ENCODE data around the gene APOL1. TPM values are rescaled to one million over a fixed set of nuclear protein-coding genes. Genes with fewer than 3 reads are reported as not detected.

The APOL1 gene
- total and polyA plus RNA-seq, 7 donors, result 6.6 to 64.0 (median 16.0) TPM

DNA sequence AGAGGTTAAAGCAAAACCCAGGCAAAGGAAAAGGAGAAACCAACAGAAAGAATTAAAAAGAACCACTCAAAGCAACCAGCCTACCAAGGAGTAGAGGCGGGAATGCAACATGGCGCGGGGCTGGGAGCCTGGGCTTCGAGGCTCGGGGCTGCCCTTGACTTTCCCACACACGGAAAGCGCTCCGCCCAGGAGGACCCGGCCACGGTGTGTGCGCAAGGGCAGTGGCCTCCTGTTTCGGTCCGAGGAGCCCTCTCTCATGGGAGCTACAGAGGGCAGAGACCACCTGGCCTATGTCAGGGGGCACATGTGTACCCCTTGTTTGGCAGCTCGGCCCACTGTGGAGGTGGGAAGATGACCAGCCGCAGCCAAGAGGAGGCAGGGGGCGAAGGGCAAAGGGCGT lies 55.9 kb downstream of the APOL1 start:
- peak in 1 of 4 donors; percentile 23 for TF ChIP-seq POLR2AphosphoS5 (IDR thresholded peaks at IDR 0.05)
- TF ChIP-seq POLR2A (IDR thresholded peaks at IDR 0.05), result no peak
- TF ChIP-seq, protein P1, sequence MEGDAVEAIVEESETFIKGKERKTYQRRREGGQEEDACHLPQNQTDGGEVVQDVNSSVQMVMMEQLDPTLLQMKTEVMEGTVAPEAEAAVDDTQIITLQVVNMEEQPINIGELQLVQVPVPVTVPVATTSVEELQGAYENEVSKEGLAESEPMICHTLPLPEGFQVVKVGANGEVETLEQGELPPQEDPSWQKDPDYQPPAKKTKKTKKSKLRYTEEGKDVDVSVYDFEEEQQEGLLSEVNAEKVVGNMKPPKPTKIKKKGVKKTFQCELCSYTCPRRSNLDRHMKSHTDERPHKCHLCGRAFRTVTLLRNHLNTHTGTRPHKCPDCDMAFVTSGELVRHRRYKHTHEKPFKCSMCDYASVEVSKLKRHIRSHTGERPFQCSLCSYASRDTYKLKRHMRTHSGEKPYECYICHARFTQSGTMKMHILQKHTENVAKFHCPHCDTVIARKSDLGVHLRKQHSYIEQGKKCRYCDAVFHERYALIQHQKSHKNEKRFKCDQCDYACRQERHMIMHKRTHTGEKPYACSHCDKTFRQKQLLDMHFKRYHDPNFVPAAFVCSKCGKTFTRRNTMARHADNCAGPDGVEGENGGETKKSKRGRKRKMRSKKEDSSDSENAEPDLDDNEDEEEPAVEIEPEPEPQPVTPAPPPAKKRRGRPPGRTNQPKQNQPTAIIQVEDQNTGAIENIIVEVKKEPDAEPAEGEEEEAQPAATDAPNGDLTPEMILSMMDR (IDR thresholded peaks at IDR 0.05), result no peak
- TF ChIP-seq EP300 (IDR thresholded peaks at IDR 0.05), result no peak
- Histone ChIP-seq H3K4me1 (peaks cover 0 to 51% (median 35%) of the 10 kb centered on the region in 4 donors), H3K9me3 (no peaks in the 10 kb centered on the region), H3K36me3 (peaks cover 77 to 100% (median 93%) of the 10 kb centered on the region in 4 donors), H3K4me3 (no peak overlapping the region), H3K27me3 (no peaks in the 10 kb centered on the region), H3K27ac (peak overlapping the region; percentile 77 to 100 (median 89))
- intact Hi-C loops (cut with DNase I), result no loop called here
- no peak for DNase-seq
- 93 to 97% methylated on average over 17 of the region's 17 CpGs for WGBS, 2 donors

DNA sequence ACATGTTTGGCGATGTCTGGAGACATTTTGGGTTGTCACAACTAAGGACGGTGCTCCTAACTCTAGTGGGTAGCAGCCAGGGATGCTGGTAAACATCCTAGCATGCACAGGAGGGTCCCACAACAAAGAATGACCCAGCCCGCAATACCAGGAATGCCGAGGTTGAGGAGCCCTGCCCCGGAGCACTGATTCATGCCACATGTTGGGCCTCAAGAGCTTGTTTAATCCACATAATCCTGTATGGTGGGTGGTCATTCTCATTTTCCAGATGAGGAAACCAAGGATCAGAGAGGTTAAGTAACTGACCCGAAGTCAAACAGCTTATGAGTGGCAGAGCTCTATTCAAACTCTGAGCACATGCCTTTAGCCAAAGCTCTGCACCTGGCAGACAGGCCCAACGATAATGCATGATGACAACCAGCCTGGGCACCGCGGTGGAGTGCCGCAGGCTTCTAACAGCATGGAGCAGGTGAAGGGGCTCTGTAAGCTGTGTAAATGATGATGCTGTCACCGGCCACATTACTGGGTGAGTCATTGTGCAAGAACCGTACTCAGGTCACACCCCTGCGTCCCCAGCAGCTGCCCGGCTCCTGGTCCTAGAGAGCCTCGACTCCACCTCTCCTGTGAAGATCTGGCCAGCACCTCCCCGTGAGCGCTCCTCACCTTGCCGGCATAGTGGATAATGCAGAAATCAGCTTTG lies 58.6 kb downstream of the APOL1 start:
- H3K9me3 ChIP-seq, result no peaks in the 10 kb centered on the region
- H3K4me3 ChIP-seq, result no peak overlapping the region
- intact Hi-C loops (cut with DNase I), result no loop called here
- 74 to 85% methylated on average over 18 of the region's 18 CpGs for WGBS, 2 donors
- DNase-seq, result no peak
- H3K36me3 ChIP-seq, result peaks cover 70 to 100% (median 90%) of the 10 kb centered on the region in 4 donors
- peaks cover 0 to 30% (median 9%) of the 10 kb centered on the region in 4 donors for H3K4me1 ChIP-seq
- no peaks in the 10 kb centered on the region for H3K27me3 ChIP-seq
- H3K27ac ChIP-seq, result peak overlapping the region; percentile 58 to 100 (median 88)
- TF ChIP-seq, protein P1 (IDR thresholded peaks at IDR 0.05), result no peak
- no peak for TF ChIP-seq EP300 (IDR thresholded peaks at IDR 0.05)
- no peak for TF ChIP-seq POLR2A (IDR thresholded peaks at IDR 0.05)
- no peak for TF ChIP-seq POLR2AphosphoS5 (IDR thresholded peaks at IDR 0.05)

DNA sequence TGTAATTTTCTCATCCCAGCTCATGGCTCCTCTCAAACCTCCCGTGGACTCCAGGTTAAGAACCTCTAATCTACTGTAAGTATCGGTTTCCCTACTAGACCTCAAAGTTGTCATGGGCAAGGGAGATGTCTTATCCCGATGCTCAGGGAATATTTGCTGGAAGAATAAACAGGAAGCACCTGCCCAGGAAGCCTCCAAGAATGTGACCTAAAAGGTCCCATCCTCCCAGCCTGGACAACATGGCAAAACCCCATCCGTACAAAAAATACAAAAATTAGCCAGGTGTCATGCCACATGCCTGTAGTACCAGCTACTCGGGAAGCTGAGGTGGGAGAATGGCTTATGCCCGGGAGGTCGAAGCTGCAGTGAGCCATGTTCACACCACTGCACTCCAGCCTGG lies 62.4 kb downstream of the APOL1 start:
- TF ChIP-seq POLR2A (IDR thresholded peaks at IDR 0.05) (no peak), EP300 (IDR thresholded peaks at IDR 0.05) (no peak), POLR2AphosphoS5 (IDR thresholded peaks at IDR 0.05) (no peak)
- TF ChIP-seq, protein P1 (IDR thresholded peaks at IDR 0.05), result no peak
- no peaks in the 10 kb centered on the region for H3K9me3 ChIP-seq
- no peak for DNase-seq
- no peak overlapping the region for H3K4me3 ChIP-seq
- H3K4me1 ChIP-seq, result peaks cover 0 to 38% (median 22%) of the 10 kb centered on the region in 4 donors
- WGBS, 2 donors, result 84 to 88% methylated on average over 7 of the region's 7 CpGs
- peak overlapping the region; percentile 96 to 100 (median 99) for H3K27ac ChIP-seq
- H3K36me3 ChIP-seq, result peaks cover 60 to 100% (median 93%) of the 10 kb centered on the region in 4 donors
- intact Hi-C loops (cut with DNase I), result no loop called here
- H3K27me3 ChIP-seq, result no peaks in the 10 kb centered on the region

DNA sequence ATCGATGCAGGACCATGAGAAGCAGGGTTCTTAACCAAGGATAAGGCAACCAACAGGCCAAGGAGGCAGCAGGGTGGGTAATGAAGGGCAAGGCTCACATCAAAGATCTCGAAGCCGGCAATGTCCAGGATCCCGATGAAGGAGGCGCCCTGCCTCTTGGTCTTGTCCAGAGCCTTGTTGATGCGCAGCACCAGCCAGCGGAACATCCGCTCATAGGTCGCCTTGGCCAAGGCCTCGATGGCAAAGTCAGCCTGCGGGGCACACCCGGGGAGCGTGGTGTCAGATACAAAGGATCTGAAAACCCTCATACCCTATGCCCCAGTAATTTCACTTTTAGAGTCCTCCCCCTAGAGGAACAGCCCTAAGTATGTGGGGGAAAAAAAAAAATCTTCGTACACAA lies 63.5 kb downstream of the APOL1 start:
- Histone ChIP-seq H3K27ac (peak overlapping the region; percentile 96 to 100 (median 99)), H3K4me3 (no peak overlapping the region), H3K36me3 (peaks cover 53 to 100% (median 93%) of the 10 kb centered on the region in 4 donors), H3K27me3 (no peaks in the 10 kb centered on the region), H3K4me1 (peaks cover 0 to 47% (median 33%) of the 10 kb centered on the region in 4 donors), H3K9me3 (no peaks in the 10 kb centered on the region)
- WGBS, 2 donors, result 96 to 97% methylated on average over 14 of the region's 14 CpGs
- intact Hi-C loops (cut with DNase I), result no loop called here
- peak in 2 of 4 donors; percentile 33 to 36 for TF ChIP-seq POLR2AphosphoS5 (IDR thresholded peaks at IDR 0.05)
- no peak for TF ChIP-seq POLR2A (IDR thresholded peaks at IDR 0.05)
- no peak for TF ChIP-seq EP300 (IDR thresholded peaks at IDR 0.05)
- DNase-seq, result no peak

Small RNA genes lying within 50 kb of the gene (small RNA-seq; reads per million reads assigned to genes)
- 0 to 0.32 (median 0) reads per million in 3 donors for gene MIR6819

Other genes starting within 250 kb of the APOL1 start
- gene RBFOX2, start 224.3 kb upstream of the APOL1 start, total RNA-seq, result 100 to 1,000 TPM; 138 to 164 (median 148) TPM
- gene RBFOX2, start 224.3 kb upstream of the APOL1 start, polyA plus RNA-seq, result 10 to 100 TPM; 11.6 to 32.4 (median 15.6) TPM
- 10 to 100 TPM; 20.2 to 48.9 (median 31.2) TPM for gene APOL3, start 92.4 kb upstream of the APOL1 start, total RNA-seq
- 10 to 100 TPM in 2 of 3 donors, 1 to 10 TPM in 1; 7.4 to 36.9 (median 22.2) TPM for gene APOL3, start 92.4 kb upstream of the APOL1 start, polyA plus RNA-seq
- 10 to 100 TPM in 1 of 4 donors, 1 to 10 TPM in 3; 1.2 to 14.0 (median 5.4) TPM for gene APOL4, start 51.3 kb upstream of the APOL1 start, total RNA-seq
- 1 to 10 TPM; 3.2 to 9.3 (median 4.8) TPM for gene APOL4, start 51.3 kb upstream of the APOL1 start, polyA plus RNA-seq
- 10 to 100 TPM; 26.8 to 59.5 (median 29.4) TPM for gene APOL2, start 13.6 kb upstream of the APOL1 start, total RNA-seq
- 10 to 100 TPM; 18.6 to 45.1 (median 24.3) TPM for gene APOL2, start 13.6 kb upstream of the APOL1 start, polyA plus RNA-seq
- 100 to 1,000 TPM; 147 to 273 (median 184) TPM for gene MYH9, start 134.8 kb downstream of the APOL1 start, total RNA-seq
- 100 to 1,000 TPM in 1 of 3 donors, 10 to 100 TPM in 2; 63.7 to 307 (median 88.3) TPM for gene MYH9, start 134.8 kb downstream of the APOL1 start, polyA plus RNA-seq
- 10 to 100 TPM; 43.2 to 72.2 (median 61.9) TPM for gene TXN2, start 228.5 kb downstream of the APOL1 start, total RNA-seq
- gene TXN2, start 228.5 kb downstream of the APOL1 start, polyA plus RNA-seq, result 100 to 1,000 TPM; 145 to 181 (median 171) TPM